Measurements from ENCODE around the gene C22orf15. TPM values are rescaled to one million over a fixed set of nuclear protein-coding genes. Genes with fewer than 3 reads are reported as not detected.

Gene C22orf15
- total and polyA plus RNA-seq, 2 of the 8 experiments (the other 6 are each of a cell fraction or from before 2014, with no cell fraction given): 4.2 to 4.9 TPM

DNA sequence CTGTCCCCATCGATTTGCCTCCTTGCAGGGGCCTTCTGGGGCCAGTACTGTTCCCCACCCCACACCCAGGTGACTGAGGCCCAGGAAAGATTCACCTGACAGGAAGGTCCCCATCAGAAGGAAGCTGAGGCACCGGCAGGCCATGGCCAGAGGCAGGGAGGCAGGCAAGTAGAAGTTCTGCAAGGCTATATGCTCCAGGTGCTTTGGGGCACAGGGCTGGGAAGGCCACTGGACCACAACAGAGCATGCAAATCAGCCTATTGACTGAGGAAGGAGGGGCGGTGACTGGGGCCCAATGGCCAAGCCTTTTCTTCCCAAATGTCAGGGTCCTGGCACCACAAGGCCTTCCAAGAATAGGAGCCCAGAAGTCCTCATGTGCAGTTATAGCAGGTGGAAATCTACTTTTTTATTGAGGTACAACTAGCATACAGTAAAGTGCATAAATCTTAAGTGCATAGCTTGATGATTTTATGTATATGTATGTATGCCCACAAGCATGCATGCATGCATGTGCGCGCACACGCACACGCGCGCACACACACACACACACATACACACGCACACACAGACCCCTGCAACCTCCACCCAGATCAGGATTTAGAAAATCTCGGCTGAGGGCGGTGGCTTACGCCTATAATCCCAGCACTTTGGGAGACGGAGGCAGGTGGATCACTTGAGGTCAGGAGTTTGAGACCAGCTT is 8.4 kb upstream of the C22orf15 start, which contains the start of gene VPREB3 (continued):
- TF ChIP-seq, protein P1, sequence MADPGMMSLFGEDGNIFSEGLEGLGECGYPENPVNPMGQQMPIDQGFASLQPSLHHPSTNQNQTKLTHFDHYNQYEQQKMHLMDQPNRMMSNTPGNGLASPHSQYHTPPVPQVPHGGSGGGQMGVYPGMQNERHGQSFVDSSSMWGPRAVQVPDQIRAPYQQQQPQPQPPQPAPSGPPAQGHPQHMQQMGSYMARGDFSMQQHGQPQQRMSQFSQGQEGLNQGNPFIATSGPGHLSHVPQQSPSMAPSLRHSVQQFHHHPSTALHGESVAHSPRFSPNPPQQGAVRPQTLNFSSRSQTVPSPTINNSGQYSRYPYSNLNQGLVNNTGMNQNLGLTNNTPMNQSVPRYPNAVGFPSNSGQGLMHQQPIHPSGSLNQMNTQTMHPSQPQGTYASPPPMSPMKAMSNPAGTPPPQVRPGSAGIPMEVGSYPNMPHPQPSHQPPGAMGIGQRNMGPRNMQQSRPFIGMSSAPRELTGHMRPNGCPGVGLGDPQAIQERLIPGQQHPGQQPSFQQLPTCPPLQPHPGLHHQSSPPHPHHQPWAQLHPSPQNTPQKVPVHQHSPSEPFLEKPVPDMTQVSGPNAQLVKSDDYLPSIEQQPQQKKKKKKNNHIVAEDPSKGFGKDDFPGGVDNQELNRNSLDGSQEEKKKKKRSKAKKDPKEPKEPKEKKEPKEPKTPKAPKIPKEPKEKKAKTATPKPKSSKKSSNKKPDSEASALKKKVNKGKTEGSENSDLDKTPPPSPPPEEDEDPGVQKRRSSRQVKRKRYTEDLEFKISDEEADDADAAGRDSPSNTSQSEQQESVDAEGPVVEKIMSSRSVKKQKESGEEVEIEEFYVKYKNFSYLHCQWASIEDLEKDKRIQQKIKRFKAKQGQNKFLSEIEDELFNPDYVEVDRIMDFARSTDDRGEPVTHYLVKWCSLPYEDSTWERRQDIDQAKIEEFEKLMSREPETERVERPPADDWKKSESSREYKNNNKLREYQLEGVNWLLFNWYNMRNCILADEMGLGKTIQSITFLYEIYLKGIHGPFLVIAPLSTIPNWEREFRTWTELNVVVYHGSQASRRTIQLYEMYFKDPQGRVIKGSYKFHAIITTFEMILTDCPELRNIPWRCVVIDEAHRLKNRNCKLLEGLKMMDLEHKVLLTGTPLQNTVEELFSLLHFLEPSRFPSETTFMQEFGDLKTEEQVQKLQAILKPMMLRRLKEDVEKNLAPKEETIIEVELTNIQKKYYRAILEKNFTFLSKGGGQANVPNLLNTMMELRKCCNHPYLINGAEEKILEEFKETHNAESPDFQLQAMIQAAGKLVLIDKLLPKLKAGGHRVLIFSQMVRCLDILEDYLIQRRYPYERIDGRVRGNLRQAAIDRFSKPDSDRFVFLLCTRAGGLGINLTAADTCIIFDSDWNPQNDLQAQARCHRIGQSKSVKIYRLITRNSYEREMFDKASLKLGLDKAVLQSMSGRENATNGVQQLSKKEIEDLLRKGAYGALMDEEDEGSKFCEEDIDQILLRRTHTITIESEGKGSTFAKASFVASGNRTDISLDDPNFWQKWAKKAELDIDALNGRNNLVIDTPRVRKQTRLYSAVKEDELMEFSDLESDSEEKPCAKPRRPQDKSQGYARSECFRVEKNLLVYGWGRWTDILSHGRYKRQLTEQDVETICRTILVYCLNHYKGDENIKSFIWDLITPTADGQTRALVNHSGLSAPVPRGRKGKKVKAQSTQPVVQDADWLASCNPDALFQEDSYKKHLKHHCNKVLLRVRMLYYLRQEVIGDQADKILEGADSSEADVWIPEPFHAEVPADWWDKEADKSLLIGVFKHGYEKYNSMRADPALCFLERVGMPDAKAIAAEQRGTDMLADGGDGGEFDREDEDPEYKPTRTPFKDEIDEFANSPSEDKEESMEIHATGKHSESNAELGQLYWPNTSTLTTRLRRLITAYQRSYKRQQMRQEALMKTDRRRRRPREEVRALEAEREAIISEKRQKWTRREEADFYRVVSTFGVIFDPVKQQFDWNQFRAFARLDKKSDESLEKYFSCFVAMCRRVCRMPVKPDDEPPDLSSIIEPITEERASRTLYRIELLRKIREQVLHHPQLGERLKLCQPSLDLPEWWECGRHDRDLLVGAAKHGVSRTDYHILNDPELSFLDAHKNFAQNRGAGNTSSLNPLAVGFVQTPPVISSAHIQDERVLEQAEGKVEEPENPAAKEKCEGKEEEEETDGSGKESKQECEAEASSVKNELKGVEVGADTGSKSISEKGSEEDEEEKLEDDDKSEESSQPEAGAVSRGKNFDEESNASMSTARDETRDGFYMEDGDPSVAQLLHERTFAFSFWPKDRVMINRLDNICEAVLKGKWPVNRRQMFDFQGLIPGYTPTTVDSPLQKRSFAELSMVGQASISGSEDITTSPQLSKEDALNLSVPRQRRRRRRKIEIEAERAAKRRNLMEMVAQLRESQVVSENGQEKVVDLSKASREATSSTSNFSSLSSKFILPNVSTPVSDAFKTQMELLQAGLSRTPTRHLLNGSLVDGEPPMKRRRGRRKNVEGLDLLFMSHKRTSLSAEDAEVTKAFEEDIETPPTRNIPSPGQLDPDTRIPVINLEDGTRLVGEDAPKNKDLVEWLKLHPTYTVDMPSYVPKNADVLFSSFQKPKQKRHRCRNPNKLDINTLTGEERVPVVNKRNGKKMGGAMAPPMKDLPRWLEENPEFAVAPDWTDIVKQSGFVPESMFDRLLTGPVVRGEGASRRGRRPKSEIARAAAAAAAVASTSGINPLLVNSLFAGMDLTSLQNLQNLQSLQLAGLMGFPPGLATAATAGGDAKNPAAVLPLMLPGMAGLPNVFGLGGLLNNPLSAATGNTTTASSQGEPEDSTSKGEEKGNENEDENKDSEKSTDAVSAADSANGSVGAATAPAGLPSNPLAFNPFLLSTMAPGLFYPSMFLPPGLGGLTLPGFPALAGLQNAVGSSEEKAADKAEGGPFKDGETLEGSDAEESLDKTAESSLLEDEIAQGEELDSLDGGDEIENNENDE (IDR thresholded peaks at IDR 0.05; ENCODE audit: insufficient replicate concordance, low read length): no peak
- TF ChIP-seq POLR2A (IDR thresholded peaks at IDR 0.05; ENCODE audit: control extremely low read depth in 1 of 2, low read depth in 2 of 2, low read length in 2 of 2) (no peak), SIRT6 (IDR thresholded peaks at IDR 0.05; ENCODE audit: low read length) (no peak), ZNF274 (IDR thresholded peaks at IDR 0.05; ENCODE audit: borderline replicate concordance, extremely low read depth, low read length) (no peak), RXRA (IDR thresholded peaks at IDR 0.05; ENCODE audit: insufficient read depth, low read depth, low read length) (no peak)
- TF ChIP-seq, protein P2, sequence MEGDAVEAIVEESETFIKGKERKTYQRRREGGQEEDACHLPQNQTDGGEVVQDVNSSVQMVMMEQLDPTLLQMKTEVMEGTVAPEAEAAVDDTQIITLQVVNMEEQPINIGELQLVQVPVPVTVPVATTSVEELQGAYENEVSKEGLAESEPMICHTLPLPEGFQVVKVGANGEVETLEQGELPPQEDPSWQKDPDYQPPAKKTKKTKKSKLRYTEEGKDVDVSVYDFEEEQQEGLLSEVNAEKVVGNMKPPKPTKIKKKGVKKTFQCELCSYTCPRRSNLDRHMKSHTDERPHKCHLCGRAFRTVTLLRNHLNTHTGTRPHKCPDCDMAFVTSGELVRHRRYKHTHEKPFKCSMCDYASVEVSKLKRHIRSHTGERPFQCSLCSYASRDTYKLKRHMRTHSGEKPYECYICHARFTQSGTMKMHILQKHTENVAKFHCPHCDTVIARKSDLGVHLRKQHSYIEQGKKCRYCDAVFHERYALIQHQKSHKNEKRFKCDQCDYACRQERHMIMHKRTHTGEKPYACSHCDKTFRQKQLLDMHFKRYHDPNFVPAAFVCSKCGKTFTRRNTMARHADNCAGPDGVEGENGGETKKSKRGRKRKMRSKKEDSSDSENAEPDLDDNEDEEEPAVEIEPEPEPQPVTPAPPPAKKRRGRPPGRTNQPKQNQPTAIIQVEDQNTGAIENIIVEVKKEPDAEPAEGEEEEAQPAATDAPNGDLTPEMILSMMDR (IDR thresholded peaks at IDR 0.05; ENCODE audit: control extremely low read depth in 1 of 3, insufficient read depth in 1 of 3, low read depth in 1 of 3, low read length in 3 of 3): no peak
- TF ChIP-seq, protein P3, sequence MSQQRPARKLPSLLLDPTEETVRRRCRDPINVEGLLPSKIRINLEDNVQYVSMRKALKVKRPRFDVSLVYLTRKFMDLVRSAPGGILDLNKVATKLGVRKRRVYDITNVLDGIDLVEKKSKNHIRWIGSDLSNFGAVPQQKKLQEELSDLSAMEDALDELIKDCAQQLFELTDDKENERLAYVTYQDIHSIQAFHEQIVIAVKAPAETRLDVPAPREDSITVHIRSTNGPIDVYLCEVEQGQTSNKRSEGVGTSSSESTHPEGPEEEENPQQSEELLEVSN (IDR thresholded peaks at IDR 0.05): no peak

Measured in H1 (cell line).